Fibroblast of skin of left biceps (primary cell): Measurements from ENCODE around the gene AFDN.

Experiments used
- DNase-seq, 2 experiments: peaks; one replicate each; pipeline ENCODE4 v3.0.0-alpha.2; 2013; ENCODE audit warnings: low read depth in 2 of 2

Gene AFDN, protein sequence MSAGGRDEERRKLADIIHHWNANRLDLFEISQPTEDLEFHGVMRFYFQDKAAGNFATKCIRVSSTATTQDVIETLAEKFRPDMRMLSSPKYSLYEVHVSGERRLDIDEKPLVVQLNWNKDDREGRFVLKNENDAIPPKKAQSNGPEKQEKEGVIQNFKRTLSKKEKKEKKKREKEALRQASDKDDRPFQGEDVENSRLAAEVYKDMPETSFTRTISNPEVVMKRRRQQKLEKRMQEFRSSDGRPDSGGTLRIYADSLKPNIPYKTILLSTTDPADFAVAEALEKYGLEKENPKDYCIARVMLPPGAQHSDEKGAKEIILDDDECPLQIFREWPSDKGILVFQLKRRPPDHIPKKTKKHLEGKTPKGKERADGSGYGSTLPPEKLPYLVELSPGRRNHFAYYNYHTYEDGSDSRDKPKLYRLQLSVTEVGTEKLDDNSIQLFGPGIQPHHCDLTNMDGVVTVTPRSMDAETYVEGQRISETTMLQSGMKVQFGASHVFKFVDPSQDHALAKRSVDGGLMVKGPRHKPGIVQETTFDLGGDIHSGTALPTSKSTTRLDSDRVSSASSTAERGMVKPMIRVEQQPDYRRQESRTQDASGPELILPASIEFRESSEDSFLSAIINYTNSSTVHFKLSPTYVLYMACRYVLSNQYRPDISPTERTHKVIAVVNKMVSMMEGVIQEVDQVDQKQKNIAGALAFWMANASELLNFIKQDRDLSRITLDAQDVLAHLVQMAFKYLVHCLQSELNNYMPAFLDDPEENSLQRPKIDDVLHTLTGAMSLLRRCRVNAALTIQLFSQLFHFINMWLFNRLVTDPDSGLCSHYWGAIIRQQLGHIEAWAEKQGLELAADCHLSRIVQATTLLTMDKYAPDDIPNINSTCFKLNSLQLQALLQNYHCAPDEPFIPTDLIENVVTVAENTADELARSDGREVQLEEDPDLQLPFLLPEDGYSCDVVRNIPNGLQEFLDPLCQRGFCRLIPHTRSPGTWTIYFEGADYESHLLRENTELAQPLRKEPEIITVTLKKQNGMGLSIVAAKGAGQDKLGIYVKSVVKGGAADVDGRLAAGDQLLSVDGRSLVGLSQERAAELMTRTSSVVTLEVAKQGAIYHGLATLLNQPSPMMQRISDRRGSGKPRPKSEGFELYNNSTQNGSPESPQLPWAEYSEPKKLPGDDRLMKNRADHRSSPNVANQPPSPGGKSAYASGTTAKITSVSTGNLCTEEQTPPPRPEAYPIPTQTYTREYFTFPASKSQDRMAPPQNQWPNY (N-terminal part only)

DNA sequence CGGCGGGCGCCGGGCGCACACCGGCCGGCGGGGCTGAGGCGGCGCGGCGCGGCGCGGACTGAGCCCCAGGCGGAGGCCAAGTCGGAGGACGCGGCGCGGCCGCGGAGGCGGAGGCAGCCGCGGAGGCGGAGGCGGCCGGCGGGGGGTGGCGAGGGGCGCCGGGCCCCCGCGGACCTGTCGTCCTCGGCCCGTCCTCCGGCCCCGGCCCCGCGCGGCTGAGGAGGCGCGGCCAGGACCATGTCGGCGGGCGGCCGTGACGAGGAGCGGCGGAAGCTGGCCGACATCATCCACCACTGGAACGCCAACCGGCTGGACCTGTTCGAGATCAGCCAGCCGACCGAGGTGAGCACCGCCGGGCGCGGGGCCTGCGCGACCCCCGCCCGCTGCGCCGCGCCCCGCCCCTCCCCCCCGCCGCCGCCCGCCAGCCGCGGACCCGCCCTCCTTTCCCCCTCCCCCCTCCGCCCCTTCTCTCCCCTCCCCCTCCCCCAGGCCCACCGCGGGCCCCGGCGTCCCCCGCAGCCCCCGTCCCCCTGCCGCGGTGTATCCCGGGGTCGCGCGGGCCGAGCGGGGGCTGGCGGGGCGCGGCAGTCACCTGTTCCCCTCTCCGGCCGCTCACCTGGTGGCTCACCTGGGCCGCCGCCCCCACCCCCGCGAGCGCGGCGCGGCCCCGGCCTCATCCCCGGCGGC is at the start of gene AFDN:
TSS of gene AFDN (plus strand) at position 16 of the 687 bp plus-strand sequence. CDS start at position 238, 222 bp downstream.
- DNase-seq = no peak

DNA sequence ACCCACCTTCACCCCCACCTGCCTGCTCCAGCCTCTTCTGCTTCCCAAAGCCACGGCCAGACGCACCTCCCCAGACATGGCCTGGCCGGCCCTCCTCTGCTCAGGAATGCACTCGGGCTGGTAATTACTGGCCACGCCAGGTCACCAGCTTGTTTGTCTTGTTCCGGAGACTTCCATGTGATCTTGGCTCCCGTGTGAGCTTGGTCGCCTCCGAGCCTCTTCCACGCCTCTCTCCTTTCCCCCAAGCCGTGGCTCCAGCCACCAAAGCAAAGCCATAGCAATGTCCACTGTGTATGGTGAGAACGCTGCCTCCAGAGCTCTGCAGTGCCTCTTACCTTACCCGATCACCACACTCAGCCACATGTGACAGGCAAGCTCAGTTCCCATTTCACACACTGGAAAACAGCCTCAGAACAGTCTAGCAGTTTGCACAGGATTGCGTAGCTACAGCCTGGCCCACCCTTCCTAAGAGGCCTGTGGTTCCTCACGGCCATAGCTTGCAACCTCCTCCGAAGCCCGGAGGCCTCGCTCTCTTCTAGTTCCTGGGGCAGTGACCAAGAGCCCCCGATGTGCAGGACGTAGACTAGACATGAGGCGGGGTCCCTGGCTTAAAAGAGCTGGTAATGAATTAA is 48.1 kb upstream of the AFDN start:
- DNase-seq = no peak

DNA sequence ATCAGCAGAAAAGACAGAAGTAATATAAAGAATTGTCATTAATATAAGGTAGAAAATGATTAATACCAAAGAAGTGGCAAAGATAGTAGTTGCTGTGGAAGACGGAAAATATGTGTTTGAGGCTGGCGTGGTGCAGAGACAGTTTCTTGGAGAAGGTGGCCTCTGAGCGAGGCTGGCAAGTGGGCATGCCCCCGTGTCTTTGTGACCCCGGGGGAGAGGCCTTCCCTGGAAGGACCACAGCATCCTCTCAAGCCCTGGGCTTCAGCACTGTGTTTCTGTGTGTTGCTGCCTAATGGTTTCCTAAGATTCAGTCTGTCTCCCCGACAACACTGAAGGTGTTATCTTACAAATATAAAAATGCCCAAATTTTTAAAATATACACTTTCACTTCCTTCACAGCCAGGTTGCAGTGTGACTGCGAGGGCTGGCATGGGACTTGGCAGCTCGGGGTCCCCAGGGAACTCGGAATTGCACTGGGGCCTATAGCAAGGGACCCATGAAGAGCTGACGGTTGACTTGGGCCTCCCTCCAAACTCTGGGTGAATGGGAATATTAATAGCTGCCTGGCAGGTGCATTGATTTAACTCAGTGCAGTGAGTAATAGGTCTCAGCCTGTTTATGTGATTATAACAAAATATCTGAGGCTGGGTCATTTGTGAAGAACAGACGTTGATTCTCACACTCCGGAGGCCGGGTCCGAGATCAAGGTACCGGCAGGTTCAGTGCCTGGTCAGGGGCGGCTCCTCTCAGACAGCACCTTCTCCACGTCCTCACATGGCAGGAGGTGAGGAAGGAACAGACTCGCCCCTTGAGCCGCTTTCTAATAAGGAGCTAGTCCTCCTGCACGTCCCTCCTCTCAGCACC is 47.4 kb upstream of the AFDN start:
- DNase-seq = no peak

DNA sequence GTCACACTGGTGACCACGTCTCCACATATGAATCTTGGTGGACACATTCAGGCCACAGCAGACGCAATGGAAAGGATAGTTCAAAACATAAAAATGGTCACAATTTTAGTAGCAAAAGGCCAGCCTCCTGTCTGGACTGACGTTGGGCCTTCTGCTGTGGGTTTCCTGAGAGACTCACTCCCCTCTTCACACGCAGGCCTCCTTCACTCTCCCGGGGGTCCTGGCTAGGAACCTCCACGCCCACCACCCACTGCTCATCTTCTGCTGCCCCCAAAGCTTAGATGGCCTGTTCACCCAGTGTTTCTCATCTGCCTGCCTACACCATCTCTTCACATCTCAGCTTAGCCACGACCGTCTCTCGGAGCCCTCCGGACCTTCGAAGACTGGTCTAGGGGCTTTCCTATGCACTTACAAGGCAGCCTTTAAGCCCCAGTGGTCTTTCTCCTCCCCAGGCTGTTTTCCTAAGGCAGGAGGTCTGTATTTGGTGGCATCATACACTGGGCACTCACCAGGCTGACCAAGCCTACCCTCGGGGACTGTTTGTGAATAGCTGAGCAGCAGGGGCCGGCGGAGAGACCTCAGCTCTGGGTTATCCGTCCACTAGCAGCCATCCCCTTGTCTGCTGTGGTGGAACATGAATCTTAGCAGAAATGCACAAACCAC is 46.6 kb upstream of the AFDN start:
- no peak for DNase-seq

DNA sequence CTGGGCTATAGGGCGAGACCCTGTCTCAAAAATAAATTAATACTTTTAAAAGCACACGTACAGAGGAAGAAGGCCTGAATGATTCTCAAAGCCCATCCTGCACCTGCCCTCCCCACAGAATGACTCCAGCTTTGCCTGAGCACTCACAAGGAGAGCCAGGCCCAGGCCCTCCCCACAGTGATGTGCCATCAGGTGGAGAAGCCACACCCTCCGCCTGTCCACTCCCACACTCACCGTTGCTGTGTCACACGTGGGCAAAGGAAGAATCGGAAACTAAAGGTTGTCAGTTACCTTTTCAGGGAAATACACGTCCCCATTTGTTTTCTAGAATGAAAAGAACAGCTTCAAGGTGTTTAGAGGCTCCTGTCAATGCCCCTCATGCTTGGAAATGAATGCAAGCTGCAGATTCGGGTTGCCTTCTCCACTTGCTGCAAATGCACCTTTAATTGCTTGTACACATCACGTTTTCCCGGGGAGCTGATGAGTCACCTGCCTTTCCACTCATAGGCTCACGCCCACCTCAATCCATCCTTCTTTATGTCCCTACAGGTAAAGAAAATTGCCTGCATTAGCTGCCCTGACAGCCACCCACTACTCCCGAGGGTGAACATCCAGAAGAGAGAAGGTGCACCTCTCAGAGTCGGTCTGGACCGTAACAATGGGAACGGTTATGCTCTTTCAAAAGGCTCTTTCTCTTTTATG is 45.5 kb upstream of the AFDN start:
- DNase-seq = no peak

DNA sequence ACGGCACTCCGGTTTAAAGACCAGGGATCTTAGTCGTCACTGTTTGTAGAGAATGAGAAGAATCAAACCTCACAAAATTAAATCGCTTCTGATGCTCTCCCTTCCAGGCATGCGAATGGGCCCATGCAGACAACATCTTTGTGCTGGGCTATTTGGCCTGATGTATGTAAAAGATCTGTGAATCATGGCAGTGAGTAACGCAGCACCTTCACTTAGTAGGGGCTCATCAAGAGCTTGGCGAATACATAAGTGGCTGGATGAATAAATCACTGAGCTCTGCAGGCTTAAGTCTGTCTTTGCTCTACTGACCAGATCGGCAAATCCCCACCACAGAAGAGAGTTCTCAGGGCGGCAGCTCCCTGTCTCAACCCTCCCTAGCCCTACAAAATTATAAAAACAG is 44.8 kb upstream of the AFDN start:
- DNase-seq = no peak

DNA sequence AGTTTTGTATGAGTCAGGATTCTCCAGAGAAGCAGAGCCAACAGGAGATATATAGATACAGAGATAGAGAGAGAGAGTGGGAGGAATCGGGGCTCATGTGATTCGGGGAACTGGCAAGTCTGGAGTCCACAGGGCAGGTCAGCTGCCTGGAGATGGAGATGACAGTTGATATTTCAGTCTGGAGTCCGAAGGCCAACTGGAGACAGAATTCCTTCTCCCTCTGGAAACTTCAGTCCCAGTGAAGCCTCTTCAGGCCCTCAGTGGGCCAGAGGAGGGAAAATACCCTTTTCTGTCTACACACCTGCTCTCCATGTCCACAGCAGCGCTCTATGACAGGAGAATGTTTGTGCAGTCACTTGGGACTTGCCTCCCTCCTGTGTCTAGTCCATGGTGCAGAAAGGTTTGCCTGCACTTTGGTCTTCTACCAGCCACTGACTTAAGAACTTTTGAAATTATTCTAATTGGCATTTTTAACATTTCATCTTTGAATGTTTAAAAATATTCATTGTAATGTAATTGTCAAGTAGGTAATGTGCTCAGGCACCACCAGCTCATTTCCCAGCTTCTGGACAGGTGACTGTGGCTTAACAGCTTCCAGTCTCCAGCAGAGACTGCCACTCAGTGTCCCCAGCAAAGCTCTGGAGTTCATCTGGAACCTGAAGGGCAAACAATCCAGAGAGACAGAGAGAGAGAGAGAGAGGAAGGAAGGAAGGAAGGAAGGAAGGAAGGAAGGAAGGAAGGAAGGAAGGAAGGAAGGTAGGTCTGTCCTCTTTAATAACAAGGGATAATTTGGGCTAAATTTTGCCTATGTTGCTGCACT is 43.8 kb upstream of the AFDN start:
- DNase-seq = no peak

DNA sequence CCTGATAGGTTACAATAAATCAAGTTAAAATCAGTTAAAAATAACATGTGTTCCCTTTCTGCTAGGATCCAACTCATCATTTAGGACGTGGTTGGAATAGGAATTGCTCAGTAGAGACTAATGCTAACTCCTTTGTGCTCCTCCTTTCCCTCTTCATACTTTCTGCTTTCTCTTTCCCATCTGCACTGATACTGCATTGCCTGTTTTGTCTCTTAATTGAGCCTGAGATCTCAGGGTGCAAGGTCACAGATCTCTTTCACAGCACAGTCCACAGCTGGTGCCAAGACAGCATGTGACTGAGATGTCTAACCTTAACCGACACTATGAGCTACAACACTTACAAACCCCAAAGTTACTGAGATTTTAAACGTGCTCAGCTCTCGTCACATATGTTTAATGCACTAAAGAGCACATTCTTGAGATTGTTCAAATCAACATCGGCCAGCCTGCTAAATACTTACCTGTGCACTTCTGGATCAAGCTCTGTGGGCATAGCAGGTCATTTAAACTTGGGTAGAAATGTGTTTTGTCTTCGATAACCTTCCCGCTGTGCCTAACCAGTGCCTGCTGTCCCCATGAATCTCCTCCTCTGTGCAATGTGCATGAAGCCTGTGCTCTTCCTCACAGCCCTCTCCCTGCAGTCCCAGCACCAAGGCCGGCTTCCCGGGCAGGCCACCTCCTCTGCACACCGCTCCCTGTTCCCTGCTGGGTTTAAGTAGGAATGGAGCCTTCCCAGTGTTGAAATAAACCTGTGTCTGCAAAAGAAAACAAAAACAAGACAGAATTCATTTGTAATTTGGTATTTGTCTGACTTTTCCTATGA is 39.6 kb upstream of the AFDN start:
- no peak for DNase-seq

DNA sequence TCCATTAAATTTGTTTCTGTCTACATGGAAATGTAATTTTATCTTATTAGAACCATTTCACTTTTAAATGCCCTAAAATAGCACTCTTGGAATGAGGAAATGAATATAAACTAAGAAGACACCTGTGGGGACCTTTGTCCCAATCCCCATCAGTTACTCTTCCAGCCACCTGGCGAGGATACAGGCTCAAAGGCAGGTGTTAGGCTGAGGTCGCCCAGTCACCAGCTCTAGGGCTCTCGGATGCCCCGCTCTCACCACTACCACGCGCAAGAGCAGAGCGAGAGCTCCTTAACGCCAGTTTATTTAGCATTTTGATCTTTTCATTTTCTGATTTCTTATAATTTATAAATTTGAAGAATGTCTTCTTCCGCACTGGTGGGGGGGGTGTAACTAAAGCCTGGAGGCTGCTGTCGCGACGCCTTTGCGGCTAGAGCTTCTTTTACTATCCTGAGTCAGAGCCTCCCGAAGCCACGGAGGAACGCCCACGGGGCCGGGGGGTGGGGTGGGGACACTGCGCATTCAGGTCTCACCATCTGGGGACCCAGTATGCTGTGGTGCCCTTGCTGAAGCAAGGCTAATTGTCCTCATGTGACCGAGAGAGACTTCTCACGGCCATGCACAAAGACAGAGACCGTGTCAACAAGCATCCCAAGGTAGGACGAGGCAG is 38.7 kb upstream of the AFDN start:
- no peak for DNase-seq

DNA sequence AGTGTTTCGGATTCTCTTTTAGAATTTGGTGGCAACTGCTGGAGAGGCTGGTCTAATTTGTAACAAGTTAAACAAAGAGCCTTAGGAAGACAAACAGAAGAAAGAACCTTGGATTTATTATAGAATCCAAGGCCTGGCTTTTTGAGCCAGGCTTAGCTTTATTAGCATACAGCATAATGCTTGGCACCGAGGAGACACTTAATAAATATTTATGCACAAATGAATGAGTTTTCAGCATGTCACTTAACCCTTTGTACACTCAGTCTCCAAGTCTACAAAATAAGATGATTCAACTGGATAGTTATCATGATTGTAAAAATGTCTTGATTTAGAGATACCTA is 38.2 kb upstream of the AFDN start:
- no peak for DNase-seq

DNA sequence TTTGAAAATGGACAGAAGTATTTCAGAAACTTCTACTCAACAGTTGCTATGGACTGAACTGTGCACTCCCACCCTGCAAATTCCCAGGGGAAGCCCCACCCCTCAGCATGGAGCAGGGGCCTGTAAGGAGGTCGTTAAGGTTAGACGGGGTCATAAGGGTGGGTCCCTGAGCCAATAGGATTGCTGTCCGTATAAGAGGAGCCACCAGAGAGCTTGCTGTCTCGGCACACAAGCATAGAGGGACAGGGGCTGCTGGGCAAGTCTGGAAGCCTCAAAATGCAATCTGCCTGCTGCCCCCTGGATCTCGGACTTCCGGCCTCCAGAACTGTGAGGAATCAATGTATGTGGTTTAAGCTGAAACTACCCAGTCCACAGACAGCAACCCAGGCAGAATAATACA is 37.4 kb upstream of the AFDN start:
- DNase-seq = no peak

DNA sequence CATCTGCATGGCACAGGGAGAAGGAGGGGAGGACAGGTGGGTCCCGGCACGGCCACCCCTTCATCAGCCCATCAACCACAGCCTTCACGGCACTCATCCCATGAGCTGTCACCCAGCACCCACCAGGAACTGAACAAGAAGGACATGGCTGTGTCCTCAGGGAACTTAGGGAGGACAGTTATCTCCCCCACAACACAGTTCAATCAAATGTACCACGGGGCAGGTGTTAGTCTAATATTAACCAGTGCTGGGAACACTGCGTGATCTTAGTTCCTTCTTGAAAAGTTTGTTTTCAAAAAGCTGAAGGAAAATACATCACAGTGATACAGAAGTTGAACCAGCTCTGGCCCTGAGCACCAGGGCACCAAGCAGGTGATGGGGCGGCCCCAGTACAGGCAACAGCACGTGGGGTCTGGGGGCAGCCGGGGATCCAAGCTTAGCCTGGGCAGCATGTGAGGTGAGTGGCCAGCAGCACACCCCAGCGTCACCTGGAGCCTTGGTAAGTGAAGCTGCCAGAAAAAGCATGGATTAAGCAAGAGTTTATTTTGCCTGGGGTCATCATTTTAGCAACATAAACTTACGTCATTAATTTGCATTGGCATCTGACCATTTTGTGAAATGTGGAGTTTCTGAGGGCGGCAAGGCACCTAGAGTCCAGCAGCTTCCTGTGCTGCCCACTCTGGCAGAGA is 35.5 kb upstream of the AFDN start:
- DNase-seq = no peak

DNA sequence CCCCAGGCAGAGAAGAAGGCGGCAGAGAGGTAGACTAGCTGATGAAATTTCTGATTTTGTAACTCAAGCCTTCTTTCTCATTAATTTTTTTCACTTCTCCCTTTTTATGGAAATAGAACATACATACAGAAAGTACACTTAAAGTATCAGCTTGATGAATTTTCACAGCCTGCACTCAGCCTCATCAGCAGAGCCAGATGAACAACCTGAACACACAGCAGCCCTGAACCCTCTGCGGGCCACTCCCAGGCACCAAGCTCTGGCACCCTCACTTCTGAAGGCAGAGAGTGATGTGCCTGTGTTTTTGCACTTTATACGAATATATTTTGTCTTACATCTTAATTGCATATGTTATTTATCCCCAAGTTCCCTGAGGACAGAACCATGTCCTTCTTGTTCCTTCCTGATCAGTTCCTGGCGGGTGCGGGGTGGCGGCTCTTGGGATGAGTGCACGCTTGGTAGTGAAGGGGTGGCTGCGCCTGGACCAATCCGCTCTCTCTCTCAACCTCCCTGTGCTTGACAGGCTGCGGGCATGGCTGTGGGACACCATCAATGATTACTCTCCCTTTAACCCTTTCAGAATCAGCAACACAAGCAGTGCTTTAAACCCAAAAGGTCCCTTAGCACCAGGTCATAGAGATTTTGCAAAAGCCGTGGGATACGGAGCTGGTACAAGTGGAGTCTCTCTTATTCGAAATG is 34.8 kb upstream of the AFDN start:
- DNase-seq = no peak

DNA sequence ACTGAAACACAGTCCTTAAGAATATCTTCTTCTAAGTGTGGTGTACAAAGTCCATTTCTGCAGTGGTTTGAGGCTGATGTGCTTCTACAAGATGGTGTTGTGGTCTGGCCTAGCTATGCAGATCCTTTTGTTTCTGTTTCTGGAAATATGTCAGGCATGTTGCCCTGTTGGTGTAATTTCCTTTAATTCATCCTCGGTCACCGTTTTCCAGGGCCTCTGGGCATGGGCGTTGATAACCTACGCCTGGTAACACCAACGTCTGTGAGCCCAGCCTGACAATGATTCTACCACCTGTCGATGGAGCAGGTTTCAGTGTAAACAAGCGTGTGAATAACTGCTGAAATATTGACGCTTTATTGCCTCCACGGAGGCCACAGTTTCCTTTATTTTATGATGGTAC is 33.3 kb upstream of the AFDN start:
- DNase-seq = no peak
